Fibroblast of lung (primary cell): ENCODE results near the gene OR52R1. TPM values are rescaled to one million over a fixed set of nuclear protein-coding genes. Genes with fewer than 3 reads are reported as not detected.

ENCODE experiments used
- DNase-seq, 2 donors: peaks; one replicate each; pipeline versions ENCODE4 v3.0.0 to v3.0.0-alpha.2; 2010; ENCODE audit warnings: low read depth in 2 of 2
- H2AFZ ChIP-seq: 2 replicates; pipeline ENCODE4 v1.5.1; 2012; ENCODE audit warnings: low read length, control low read depth, inconsistent platforms
- H3K27ac ChIP-seq: 2 replicates; pipeline ENCODE4 v1.5.1; 2011; ENCODE audit warnings: low read length, control low read depth; ENCODE audit not compliant: insufficient read depth
- H3K27me3 ChIP-seq: 2 replicates; pipeline ENCODE4 v1.5.1; 2011; ENCODE audit warnings: mild to moderate bottlenecking, low read length; ENCODE audit not compliant: control insufficient read depth, insufficient read depth
- H3K36me3 ChIP-seq: 2 replicates; pipeline ENCODE4 v1.5.1; 2011; ENCODE audit warnings: low read length; ENCODE audit not compliant: control insufficient read depth, insufficient read depth
- H3K4me1 ChIP-seq: 2 replicates; pipeline ENCODE4 v1.5.1; 2011; ENCODE audit warnings: low read length; ENCODE audit not compliant: control insufficient read depth, insufficient read depth; ENCODE audit errors: extremely low read depth
- H3K4me2 ChIP-seq: 2 replicates; pipeline ENCODE4 v1.5.1; 2011; ENCODE audit warnings: low read length, control low read depth; ENCODE audit not compliant: insufficient read depth; ENCODE audit errors: extremely low read depth
- H3K4me3 ChIP-seq, 4 experiments: fragments of 200-600 bp in 1 of 4; sonication (generic) in 1 of 4; replicated peaks in 1 of 4; 2 replicates each; pipeline ENCODE4 v1.5.1; 2011 to 2016; ENCODE audit warnings: low read length in 4 of 4, low read depth in 3 of 4, mild to moderate bottlenecking in 3 of 4, control low read depth in 2 of 4, inconsistent platforms in 1 of 4, mixed read lengths in 1 of 4; ENCODE audit not compliant: insufficient read depth in 1 of 4; ENCODE audit errors: control extremely low read depth in 1 of 4
- H3K79me2 ChIP-seq: 2 replicates; pipeline ENCODE4 v1.5.1; 2012; ENCODE audit warnings: mild to moderate bottlenecking, low read length, inconsistent platforms; ENCODE audit not compliant: control insufficient read depth, insufficient read depth
- H3K9ac ChIP-seq: 2 replicates; pipeline ENCODE4 v1.5.1; 2011; ENCODE audit warnings: mild to moderate bottlenecking, low read length, control low read depth; ENCODE audit not compliant: insufficient read depth
- H3K9me3 ChIP-seq: 2 replicates; pipeline ENCODE4 v1.5.1; 2012; ENCODE audit warnings: low read depth, low read length; ENCODE audit not compliant: control insufficient read depth, insufficient read depth
- H4K20me1 ChIP-seq: 2 replicates; pipeline ENCODE4 v1.5.1; 2011; ENCODE audit warnings: low read length; ENCODE audit not compliant: control insufficient read depth, insufficient read depth; ENCODE audit errors: extremely low read depth
- EZH2 ChIP-seq: IDR thresholded peaks from 2 replicates; pipeline ENCODE4 v1.5.1; 2012; ENCODE audit warnings: low read length, control low read depth, mild to moderate bottlenecking; ENCODE audit errors: missing control alignments
- polyA minus RNA-seq: library from RNA; depleted of rRNA, polyadenylated mRNA; stranded (reverse); fragments of >200 nt; gene quantifications from 2 replicates; pipeline ENCODE4 v1.2.3, GENCODE V29; 2011; ENCODE audit warnings: low replicate concordance
- polyA plus RNA-seq, 2 donors: library from polyadenylated mRNA; depleted of rRNA in 1 of 2; stranded (reverse) in 1 of 2; unstranded in 1 of 2; fragments of >200 nt; gene quantifications; 2 replicates each; pipeline ENCODE4 v1.2.1, GENCODE V29; 2011 to 2012; ENCODE audit warnings: missing spikeins in 1 of 2
- total RNA-seq: library from RNA; depleted of rRNA; stranded (reverse); fragments of >200 nt; gene quantifications from 2 replicates; pipeline ENCODE4 v1.2.1, GENCODE V29; 2014
- TF ChIP-seq, protein P1 (sequence below), 2 donors: IDR thresholded peaks in 1 of 2; conservative IDR thresholded peaks in 1 of 2; 1 replicate in 1 of 2; 2 replicates in 1 of 2; pipeline ENCODE4 v1.5.1; 2011 to 2012; ENCODE audit warnings: low read length in 2 of 2, control low read depth in 1 of 2, inconsistent platforms in 1 of 2, low read depth in 1 of 2, mild to moderate bottlenecking in 1 of 2

Gene OR52R1
- not detected in 2 replicates for total RNA-seq
- not detected in 2 replicates for polyA plus RNA-seq
- not detected in 2 replicates for polyA plus RNA-seq (2012)
- polyA minus RNA-seq = not detected in 2 replicates

DNA sequence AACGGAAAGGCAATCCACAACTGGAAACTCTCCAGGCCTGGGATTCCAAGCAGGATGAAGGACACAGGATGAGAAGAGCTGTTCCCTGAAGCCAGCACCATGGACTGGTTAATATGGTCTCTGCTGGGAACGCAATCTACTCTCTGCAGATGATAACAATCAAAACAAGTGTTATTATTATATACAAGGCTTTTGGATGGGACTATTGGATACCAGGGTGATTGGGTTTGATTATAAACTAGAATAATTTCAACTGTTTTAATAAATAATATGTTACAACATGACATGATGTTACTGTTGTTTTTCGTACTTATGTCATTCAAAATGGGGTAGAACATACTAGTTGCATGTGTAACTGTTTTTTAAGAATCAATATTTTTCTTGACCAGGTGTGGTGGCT is at the start of gene OR52R1:
Gene OR52R1 (minus strand): TSS at position 101 of the 400 bp plus-strand sequence. CDS start 0 bp downstream, at position 101.
- Histone ChIP-seq H3K27me3 (no peaks in the 10 kb centered on the region), H3K9me3 (no peaks in the 10 kb centered on the region), H4K20me1 (no peaks in the 10 kb centered on the region), H3K9ac (no peak within 1 kb of the TSS), H3K36me3 (no peaks in the 10 kb centered on the region), H3K4me2 (no peak within 1 kb of the TSS), H3K27ac (no peak within 1 kb of the TSS), H3K4me1 (no peaks in the 10 kb centered on the region), H2AFZ (no peak within 1 kb of the TSS), H3K79me2 (no peaks in the 10 kb centered on the region), H3K4me3 (no peak within 1 kb of the TSS)
- DNase-seq = no peak
- no peak for TF ChIP-seq EZH2
- TF ChIP-seq, protein P1, sequence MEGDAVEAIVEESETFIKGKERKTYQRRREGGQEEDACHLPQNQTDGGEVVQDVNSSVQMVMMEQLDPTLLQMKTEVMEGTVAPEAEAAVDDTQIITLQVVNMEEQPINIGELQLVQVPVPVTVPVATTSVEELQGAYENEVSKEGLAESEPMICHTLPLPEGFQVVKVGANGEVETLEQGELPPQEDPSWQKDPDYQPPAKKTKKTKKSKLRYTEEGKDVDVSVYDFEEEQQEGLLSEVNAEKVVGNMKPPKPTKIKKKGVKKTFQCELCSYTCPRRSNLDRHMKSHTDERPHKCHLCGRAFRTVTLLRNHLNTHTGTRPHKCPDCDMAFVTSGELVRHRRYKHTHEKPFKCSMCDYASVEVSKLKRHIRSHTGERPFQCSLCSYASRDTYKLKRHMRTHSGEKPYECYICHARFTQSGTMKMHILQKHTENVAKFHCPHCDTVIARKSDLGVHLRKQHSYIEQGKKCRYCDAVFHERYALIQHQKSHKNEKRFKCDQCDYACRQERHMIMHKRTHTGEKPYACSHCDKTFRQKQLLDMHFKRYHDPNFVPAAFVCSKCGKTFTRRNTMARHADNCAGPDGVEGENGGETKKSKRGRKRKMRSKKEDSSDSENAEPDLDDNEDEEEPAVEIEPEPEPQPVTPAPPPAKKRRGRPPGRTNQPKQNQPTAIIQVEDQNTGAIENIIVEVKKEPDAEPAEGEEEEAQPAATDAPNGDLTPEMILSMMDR (conservative IDR thresholded peaks at IDR 0.05 in 1 of 2, IDR thresholded peaks at IDR 0.05 in 1 of 2; ENCODE audit: low read depth in 1 of 2, low read length in 2 of 2) = no peak

DNA sequence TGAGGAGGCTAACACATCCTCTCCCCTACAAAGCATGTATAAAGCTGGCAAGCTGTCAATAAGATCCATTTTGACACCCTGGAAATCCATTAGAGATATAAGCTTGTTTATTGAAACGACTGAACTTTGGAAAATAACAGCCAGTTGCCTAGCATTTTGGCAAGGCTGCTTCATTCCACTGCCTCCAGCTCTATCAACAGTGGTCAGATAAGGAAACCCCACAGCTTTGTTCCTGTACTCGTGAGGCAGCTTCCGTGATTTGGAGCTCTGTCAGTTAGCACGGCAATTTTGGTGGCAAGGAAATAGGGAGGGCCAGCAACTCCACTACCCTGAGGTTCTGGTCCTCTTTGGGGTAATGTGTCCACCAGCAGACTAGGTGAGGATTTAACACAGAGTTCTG is 46.9 kb upstream of the OR52R1 start:
- peak in 1 of 2 donors; percentile 25 for DNase-seq
- TF ChIP-seq, protein P1 (conservative IDR thresholded peaks at IDR 0.05 in 1 of 2, IDR thresholded peaks at IDR 0.05 in 1 of 2; ENCODE audit: low read depth in 1 of 2, low read length in 2 of 2) = no peak
- TF ChIP-seq EZH2 = no peak
- H3K27ac ChIP-seq = no peak overlapping the region
- H4K20me1 ChIP-seq = no peaks in the 10 kb centered on the region
- H3K36me3 ChIP-seq = no peaks in the 10 kb centered on the region
- no peaks in the 10 kb centered on the region for H3K4me1 ChIP-seq
- no peaks in the 10 kb centered on the region for H3K27me3 ChIP-seq
- H3K4me2 ChIP-seq = no peak overlapping the region
- H3K4me3 ChIP-seq = no peak overlapping the region
- H3K79me2 ChIP-seq = no peaks in the 10 kb centered on the region
- peak overlapping the region; percentile 30 for H2AFZ ChIP-seq
- no peak overlapping the region for H3K9ac ChIP-seq
- H3K9me3 ChIP-seq = no peaks in the 10 kb centered on the region

DNA sequence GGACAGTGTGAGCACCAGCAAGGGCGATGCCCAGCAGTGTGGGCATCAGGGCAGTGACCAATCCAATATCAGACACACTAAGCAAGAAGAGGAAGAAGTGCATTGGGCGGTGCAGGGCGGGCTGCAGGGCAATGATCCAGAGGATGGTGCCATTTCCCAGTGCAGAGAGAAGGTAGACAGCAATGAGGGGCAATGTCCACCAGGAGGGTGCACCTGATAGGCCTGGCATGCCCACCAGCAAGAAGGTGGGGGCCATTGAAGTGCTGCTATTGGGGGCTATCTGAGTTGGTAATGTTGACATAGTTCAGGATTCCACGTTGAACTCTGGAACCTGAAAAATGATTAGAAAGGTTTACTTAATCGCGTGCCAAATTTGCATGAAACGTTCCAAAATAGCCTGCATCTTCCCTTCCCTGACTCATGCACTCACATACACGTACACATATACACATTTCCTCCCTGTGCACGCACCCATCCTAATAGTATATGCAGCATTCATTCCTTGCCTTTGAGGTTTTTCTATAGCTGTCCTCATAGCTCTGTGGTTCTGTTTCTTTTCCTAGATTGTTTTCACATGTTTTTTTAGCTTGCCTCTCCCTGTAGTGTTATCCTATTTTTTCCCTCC is 44.8 kb upstream of the OR52R1 start, which contains the start of gene OR51S1:
Gene OR51S1 (minus strand): TSS at position 301 of the 625 bp plus-strand sequence. CDS start 0 bp downstream, at position 301.
- Histone ChIP-seq H3K79me2 (no peaks in the 10 kb centered on the region), H4K20me1 (no peaks in the 10 kb centered on the region), H3K27me3 (no peaks in the 10 kb centered on the region), H2AFZ (no peak within 1 kb of the TSS), H3K9me3 (no peaks in the 10 kb centered on the region), H3K4me1 (no peaks in the 10 kb centered on the region), H3K9ac (no peak within 1 kb of the TSS), H3K27ac (no peak within 1 kb of the TSS), H3K4me2 (no peak within 1 kb of the TSS), H3K36me3 (no peaks in the 10 kb centered on the region), H3K4me3 (no peak within 1 kb of the TSS)
- DNase-seq = no peak
- TF ChIP-seq, protein P1 (conservative IDR thresholded peaks at IDR 0.05 in 1 of 2, IDR thresholded peaks at IDR 0.05 in 1 of 2; ENCODE audit: low read depth in 1 of 2, low read length in 2 of 2) = no peak
- no peak for TF ChIP-seq EZH2
